Ishikawa (cell line): Measurements from ENCODE around the gene TRAPPC14.

Experiments
- TAF1 ChIP-seq: IDR thresholded peaks from 2 replicates; pipeline ENCODE4 v1.6.1; 2012; ENCODE audit warnings: low read depth, mild to moderate bottlenecking
- ZBTB7A ChIP-seq: IDR thresholded peaks from 2 replicates; pipeline ENCODE4 v1.6.1; 2012; ENCODE audit warnings: low read depth
- TF ChIP-seq, protein P1 (sequence below): IDR thresholded peaks from 2 replicates; pipeline ENCODE4 v1.6.1; 2012

DNA sequence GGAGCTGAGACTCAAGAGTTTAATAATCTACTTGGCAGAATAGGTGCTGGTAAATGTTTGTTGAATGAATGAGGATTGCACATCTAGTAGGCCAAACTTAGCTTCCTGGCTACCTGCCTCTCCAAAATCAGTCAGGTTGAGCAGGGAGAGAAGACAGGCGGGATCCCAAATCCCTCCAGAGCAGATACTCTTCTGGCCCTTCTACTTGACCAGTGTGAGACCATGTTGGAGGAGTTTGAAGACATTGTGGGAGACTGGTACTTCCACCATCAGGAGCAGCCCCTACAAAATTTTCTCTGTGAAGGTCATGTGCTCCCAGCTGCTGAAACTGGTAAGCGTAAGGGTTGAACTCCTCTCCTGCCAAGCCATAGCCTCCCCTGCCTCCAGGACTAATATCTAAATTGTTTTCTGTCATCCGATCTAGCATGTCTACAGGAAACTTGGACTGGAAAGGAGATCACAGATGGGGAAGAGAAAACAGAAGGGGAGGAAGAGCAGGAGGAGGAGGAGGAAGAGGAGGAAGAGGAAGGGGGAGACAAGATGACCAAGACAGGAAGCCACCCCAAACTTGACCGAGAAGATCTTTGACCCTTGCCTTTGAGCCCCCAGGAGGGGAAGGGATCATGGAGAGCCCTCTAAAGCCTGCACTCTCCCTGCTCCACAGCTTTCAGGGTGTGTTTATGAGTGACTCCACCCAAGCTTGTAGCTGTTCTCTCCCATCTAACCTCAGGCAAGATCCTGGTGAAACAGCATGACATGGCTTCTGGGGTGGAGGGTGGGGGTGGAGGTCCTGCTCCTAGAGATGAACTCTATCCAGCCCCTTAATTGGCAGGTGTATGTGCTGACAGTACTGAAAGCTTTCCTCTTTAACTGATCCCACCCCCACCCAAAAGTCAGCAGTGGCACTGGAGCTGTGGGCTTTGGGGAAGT, 34.0 kb downstream of the TRAPPC14 start:
- TF ChIP-seq ZBTB7A (no peak), TAF1 (no peak)
- TF ChIP-seq, protein P1, sequence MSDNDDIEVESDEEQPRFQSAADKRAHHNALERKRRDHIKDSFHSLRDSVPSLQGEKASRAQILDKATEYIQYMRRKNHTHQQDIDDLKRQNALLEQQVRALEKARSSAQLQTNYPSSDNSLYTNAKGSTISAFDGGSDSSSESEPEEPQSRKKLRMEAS, result no peak
